HG03135 (cell line): ENCODE measurements around the gene KARS1.

Experiments
- ATAC-seq: cut with Tn5 transposase; IDR thresholded peaks from one replicate; pipeline ENCODE4 v1.9.1; 2021; ENCODE audit warnings: mild to moderate bottlenecking, moderate library complexity; ENCODE audit not compliant: unreplicated experiment

KARS1 gene

GRCh38 chr16:75588716-75589115 is 58.7 kb downstream of the KARS1 start:
- no peak for ATAC-seq

DNA sequence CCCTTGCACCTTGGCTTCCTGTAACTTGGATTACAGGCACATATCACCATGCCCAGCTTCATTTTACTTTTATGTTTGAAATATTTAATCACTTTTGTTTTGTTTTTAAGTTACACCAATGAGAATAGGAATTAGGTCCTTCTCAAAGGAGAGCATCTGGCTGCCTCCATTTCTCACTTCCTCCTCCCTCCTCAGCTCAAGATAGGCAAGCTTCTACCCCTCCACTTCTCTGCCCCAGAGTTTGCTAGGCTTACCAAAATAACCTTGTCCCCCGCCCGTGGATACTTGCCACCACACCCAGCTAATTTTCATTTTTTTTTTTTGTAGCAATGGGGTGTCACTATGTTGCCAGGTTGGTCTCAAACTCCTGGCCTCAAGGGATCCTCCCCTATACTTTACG is 63.4 kb downstream of the KARS1 start:
- ATAC-seq, result no peak

- ATAC-seq, result no peak
Observed at GRCh38 chr16:75579281-75579834, 68.1 kb downstream of the KARS1 start.

DNA sequence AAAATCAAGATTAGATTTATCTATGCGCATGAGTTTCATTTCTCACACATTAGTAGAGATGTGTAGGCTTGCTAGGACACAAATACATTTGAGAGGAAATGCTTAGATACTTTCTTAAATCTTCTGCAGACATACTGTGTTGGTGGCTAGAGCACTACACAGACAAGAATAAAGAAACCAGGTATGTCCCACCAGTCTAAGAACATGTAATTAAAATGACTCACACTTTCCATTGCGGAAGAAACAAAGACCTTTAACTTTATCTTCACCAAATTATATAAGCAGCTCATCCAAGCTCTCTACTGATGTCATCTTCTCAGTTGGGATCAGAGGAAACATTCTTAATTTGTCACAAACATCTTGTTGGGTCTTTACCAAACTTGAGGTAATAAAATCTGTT is 68.7 kb downstream of the KARS1 start:
- no peak for ATAC-seq

- ATAC-seq, result no peak
Observed at GRCh38 chr16:75578212-75578611, 69.3 kb downstream of the KARS1 start.
